Activated CD4-positive, alpha-beta memory T cell treated with anti-CD3 and anti-CD28 coated beads, Interleukin-2, amount 10 ng/mL, durations not matched to agents 7 days and 5 days (primary cell): ENCODE measurements around the gene CEMP1. TPM values are rescaled to one million over a fixed set of nuclear protein-coding genes. Genes with fewer than 3 reads are reported as not detected.
A peak's percentile ranks its signal among the peaks of the same experiment; 100 is the strongest.

Experiments used
- CTCF ChIA-PET: fragments of 350-600 bp; sonication (Branson Sonifier 250); formaldehyde crosslinking; loops from one replicate; lab custom pipeline; 2021; ENCODE audit warnings: antibody characterized with exemption, inconsistent platforms; lab: Charles Lee
- POLR2A ChIA-PET: fragments of 350-600 bp; sonication (Branson Sonifier 250); formaldehyde crosslinking; loops from one replicate; lab custom pipeline; 2021; ENCODE audit warnings: antibody characterized with exemption; lab: Charles Lee
- DNase-seq: peaks from one replicate; pipeline ENCODE4 v3.0.0-alpha.2; 2020
- H3K27ac Mint-ChIP-seq: one replicate; pipeline ENCODE4 v1.8.0; 2021; ENCODE audit warnings: mild to moderate bottlenecking, mixed read lengths
- H3K27me3 Mint-ChIP-seq: one replicate; pipeline ENCODE4 v1.8.0; 2021; ENCODE audit warnings: mixed read lengths
- H3K36me3 Mint-ChIP-seq: one replicate; pipeline ENCODE4 v1.8.0; 2021; ENCODE audit warnings: low read depth, mixed read lengths
- H3K4me1 Mint-ChIP-seq: one replicate; pipeline ENCODE4 v1.8.0; 2021; ENCODE audit warnings: mixed read lengths
- H3K4me3 Mint-ChIP-seq: one replicate; pipeline ENCODE4 v1.8.0; 2021; ENCODE audit warnings: mild to moderate bottlenecking, mixed read lengths
- H3K9me3 Mint-ChIP-seq: one replicate; pipeline ENCODE4 v1.8.0; 2021; ENCODE audit warnings: mixed read lengths
- total RNA-seq, 2 experiments: library from RNA; stranded (reverse); gene quantifications; one replicate each; pipeline ENCODE4 v1.2.3, GENCODE V29; 2021

The CEMP1 gene
- total RNA-seq, 2 experiments from 2014 or later = 0.23 TPM; not detected in 1

DNA sequence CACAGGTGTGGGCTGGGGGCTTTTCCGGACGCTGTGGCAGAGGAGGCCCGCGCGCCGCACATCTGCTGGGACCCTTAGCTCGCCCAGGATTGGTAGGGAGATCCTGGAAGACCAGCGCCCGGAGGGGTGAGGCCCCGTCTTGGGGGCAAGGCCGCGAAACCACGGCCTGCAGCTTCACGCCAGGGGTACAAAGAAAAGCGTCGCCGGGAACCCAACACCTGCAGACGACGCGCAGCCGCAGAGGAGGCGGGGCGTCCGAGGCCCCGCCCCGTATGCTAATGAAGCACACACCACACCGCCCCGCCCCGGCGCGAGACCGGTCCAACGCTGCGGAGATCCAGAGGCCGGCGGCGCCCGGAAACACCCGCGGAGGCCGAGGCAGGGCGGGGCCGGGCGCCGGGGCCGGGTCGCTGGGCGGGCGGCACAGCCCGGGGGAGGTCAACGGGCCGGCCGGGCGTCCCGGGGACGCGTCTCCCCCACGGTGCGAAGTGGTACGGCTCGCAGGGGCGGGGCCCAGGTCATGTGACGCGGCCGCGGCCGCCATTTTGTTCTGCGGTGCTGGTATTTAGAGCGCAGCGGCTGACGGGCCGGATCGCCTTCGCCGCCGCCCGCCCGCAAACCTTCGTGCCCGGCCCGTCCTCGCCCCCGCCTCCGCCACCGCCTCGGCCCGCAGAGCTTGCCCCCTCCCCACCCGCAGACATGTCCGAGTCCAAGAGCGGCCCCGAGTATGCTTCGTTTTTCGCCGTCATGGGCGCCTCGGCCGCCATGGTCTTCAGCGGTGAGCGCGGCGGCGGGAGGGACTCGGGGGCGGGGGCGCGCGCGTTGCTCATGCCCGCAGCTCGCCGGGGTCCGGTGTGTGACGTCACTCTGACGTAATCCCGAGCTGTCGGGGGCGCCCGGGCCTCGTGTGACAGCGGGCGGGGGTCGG, 17.5 kb downstream of the CEMP1 start, which contains the start of gene ATP6V0C:
Gene ATP6V0C, plus strand, starts transcription at position 548 of the 928 bp plus-strand sequence. Its CDS starts 152 bp downstream, at position 700.
- Mint-ChIP-seq H3K27ac (peak within 1 kb of the TSS; percentile 91), H3K9me3 (no peaks in the 10 kb centered on the region), H3K4me3 (peak within 1 kb of the TSS; percentile 89), H3K4me1 (peaks cover 50% of the 10 kb centered on the region), H3K27me3 (no peaks in the 10 kb centered on the region), H3K36me3 (peaks cover 7% of the 10 kb centered on the region)
- CTCF ChIA-PET = interaction anchor here (1.0 to 1.6 kb wide), 2 partner anchors 26 to 38 kb away, joined by 3 to 4 read pairs; partner anchors contain the start of gene TBC1D24
- DNase-seq = peak; percentile 92
- POLR2A ChIA-PET = interaction anchor here (0.6 to 3.5 kb wide), 17 partner anchors 11 to 314 kb away, joined by 3 to 46 read pairs (median 4); partner anchors contain the start of genes ABCA3, CCNF, CEMP1 and E4F1

DNA sequence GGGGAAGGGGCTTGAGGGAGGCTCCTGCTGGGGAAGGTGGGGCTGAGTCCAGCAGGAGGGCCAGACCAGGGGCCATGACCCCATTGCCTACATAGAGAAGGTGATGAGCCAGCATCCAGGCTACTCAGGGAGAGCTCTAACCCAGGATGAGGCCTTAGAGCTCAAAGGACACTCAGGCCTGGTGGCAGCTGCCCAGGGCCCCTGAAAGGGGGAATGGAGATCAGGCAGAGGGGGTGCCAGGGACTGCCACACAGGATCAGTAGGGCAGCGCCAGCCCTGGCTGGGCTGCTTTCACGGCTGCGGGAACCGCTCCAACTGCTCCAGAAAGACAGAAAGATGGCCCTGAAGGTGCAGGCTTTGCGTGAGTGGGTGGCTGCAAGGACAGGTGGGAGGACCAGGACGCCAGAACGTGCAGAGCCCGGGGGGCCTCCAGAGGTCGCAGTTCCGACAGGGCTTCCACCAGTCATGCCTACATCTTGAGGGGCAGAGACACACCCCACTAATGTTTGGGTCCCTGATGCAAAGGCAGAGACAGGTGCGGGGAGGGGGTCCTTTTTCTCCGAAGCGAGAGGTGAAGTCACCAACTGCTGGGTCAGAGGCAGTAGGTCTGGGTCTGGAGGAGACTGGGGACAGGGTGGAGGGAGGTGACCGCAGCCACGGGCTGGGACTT, 18.3 kb downstream of the CEMP1 start:
- CTCF ChIA-PET = interaction anchor here (1.0 to 1.6 kb wide), 2 partner anchors 25 to 38 kb away, joined by 3 to 4 read pairs; partner anchors contain the start of gene TBC1D24
- DNase-seq = no peak
- H3K27ac Mint-ChIP-seq = peak overlapping the region; percentile 83
- peaks cover 7% of the 10 kb centered on the region for H3K36me3 Mint-ChIP-seq
- peaks cover 46% of the 10 kb centered on the region for H3K4me1 Mint-ChIP-seq
- POLR2A ChIA-PET = interaction anchor here (0.6 to 3.5 kb wide), 7 partner anchors 12 to 313 kb away, joined by 3 to 46 read pairs (median 4); partner anchors contain the start of genes CEMP1, ECI1 and PDPK1
- no peaks in the 10 kb centered on the region for H3K27me3 Mint-ChIP-seq
- peak overlapping the region; percentile 89 for H3K4me3 Mint-ChIP-seq
- no peaks in the 10 kb centered on the region for H3K9me3 Mint-ChIP-seq

DNA sequence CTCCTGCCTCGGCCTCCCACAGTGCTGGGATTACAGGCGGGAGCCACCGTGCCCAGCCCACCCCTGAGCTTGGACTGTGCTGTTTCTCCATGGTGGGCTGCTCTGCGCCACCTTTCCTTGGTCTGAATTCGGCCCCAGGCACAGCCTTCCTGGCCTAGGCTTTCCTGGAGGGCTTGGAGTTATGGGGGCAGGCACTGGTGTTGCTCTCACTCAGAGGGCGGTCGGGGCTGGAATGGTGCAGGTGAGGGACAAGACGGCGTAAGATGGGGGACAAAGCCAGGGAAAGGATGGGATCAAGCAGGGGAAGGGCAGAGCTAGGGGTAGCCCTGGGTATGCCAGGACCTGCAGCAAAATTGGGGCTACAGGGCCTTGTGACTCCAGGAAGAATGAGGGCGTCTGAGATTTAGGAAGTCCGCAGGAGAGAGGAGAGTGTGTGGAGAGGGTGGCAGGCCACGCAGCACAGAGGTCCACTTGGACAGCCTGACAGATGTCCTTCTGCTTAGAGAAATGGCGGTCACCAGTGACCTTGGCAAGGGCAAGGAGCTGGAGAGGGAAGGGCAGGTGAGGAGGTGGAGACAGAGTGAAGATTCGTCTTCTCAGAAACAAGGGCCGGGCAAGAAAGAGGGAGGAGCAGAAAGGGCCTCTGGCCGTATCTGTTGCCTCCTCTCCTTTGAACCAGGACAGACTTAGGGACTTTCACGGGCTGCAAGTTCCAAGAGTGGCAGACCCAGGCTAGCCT, 19.0 kb downstream of the CEMP1 start:
- H3K36me3 Mint-ChIP-seq = peaks cover 7% of the 10 kb centered on the region
- ChIA-PET CTCF (interaction anchor here (0.5 to 1.6 kb wide), 2 partner anchors 23 to 37 kb away, joined by 3 read pairs; partner anchors contain the start of gene TBC1D24), POLR2A (interaction anchor here (2.3 kb wide), 1 partner anchor 261 kb away, joined by 7 read pairs; the partner anchor contains the start of gene ECI1)
- H3K9me3 Mint-ChIP-seq = no peaks in the 10 kb centered on the region
- peak overlapping the region; percentile 89 for H3K4me3 Mint-ChIP-seq
- no peak overlapping the region for H3K27ac Mint-ChIP-seq
- no peaks in the 10 kb centered on the region for H3K27me3 Mint-ChIP-seq
- peaks cover 41% of the 10 kb centered on the region for H3K4me1 Mint-ChIP-seq
- DNase-seq = no peak

DNA sequence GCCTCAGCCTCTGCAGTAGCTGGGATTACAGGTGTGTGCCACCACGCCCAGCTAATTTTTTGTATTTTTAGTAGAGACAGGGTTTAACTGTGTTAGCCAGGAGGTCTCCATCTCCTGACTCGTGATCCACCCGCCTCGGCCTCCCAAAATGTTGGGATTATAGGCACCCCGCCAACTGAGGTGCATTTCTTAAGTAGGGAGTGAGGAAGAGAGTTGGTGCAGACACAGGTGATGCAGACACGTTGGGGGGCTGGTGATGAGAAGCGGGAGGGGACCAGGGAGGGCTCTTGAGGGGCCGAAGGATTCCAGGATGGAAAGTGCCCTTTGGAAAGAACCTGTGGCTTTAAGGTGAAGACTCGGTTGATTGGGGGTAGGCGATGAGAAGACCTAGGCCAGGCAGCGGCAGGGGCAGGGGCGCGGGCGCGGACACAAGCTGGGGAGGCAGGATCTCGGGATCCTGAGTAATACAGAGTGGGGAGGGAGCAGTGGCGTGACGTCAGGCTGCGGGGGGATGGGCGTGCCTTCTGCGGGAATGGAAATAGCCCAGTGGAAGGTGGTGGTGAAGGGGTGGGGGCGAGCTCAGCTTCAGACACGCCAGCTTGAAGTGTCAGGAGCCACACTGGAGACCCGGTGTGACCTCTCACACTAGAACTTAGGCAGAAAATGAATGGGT, 19.9 kb downstream of the CEMP1 start:
- Mint-ChIP-seq H3K4me1 (peaks cover 32% of the 10 kb centered on the region), H3K27me3 (no peaks in the 10 kb centered on the region), H3K9me3 (no peaks in the 10 kb centered on the region), H3K36me3 (peaks cover 5% of the 10 kb centered on the region), H3K4me3 (no peak overlapping the region), H3K27ac (no peak overlapping the region)
- POLR2A ChIA-PET = no interaction called here
- CTCF ChIA-PET = interaction anchor here (0.5 kb wide), 1 partner anchor 22 kb away, joined by 3 read pairs; no protein-coding TSS in a partner anchor
- DNase-seq = no peak

DNA sequence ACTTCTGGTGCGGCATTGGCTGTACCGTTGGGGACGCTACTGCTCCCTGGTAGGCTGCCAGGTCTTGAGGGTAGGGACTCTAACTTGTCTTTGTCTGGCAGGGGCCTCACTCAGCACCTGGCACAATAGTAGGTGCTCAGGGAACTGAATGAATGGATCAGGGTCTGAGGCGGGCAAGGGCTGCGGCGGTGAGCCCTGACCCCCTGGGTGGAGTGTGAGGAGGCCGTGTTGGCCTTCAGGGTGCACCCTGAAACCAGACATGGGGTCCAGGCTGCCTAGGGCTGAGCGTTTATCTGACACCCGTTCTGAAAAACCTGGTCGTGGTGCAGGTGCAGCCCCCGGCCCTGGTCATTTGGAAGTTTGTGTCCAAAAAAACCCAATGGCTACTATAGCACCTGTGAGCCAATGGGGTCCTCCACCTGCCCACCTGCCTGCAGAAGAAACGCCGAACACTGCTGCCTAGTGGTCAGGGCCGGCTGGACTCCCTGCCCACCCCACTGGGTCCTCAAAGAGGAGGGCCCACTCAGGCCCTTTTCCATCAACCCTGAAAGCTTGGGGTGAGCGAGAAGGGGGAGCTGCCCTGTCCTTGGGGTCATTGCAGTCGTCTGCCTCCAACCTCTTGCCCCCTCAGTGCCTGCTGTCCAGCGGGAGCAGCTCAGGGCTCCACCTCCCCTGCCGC, 22.3 kb downstream of the CEMP1 start:
- DNase-seq = no peak
- peaks cover 14% of the 10 kb centered on the region for H3K4me1 Mint-ChIP-seq
- H3K9me3 Mint-ChIP-seq = no peaks in the 10 kb centered on the region
- no peaks in the 10 kb centered on the region for H3K27me3 Mint-ChIP-seq
- CTCF ChIA-PET = interaction anchor here (0.6 to 1.2 kb wide), 2 partner anchors 7 to 62 kb away, joined by 3 to 7 read pairs; no protein-coding TSS in a partner anchor
- no peak overlapping the region for H3K4me3 Mint-ChIP-seq
- no peaks in the 10 kb centered on the region for H3K36me3 Mint-ChIP-seq
- POLR2A ChIA-PET = no interaction called here
- no peak overlapping the region for H3K27ac Mint-ChIP-seq

DNA sequence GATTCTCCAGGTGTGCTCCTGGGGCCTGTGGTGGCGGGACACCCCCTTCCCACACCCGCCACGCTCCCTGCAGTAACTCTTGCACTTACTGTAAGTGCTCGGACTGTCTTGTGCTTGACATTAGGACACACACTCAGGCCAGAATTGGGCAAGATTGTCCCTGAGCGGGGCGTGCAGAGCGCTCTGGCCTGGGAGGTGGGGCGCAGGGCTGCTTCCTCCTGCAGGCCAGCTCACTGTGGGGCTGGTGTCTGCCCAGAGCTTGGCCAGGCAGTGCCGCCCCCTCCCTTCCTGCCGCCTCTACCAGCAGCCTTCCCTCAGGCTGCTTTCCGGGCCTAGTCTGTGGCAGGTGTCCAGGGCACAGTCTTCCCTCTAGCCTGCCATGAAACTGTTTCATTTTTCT, 23.5 kb downstream of the CEMP1 start:
- Mint-ChIP-seq H3K27me3 (no peaks in the 10 kb centered on the region), H3K27ac (no peak overlapping the region), H3K4me1 (peaks cover 6% of the 10 kb centered on the region), H3K36me3 (no peaks in the 10 kb centered on the region), H3K9me3 (no peaks in the 10 kb centered on the region), H3K4me3 (no peak overlapping the region)
- ChIA-PET POLR2A (interaction anchor here (1.0 kb wide), 1 partner anchor 23 kb away, joined by 3 read pairs; the partner anchor contains the start of gene CEMP1), CTCF (no interaction called here)
- DNase-seq = no peak

DNA sequence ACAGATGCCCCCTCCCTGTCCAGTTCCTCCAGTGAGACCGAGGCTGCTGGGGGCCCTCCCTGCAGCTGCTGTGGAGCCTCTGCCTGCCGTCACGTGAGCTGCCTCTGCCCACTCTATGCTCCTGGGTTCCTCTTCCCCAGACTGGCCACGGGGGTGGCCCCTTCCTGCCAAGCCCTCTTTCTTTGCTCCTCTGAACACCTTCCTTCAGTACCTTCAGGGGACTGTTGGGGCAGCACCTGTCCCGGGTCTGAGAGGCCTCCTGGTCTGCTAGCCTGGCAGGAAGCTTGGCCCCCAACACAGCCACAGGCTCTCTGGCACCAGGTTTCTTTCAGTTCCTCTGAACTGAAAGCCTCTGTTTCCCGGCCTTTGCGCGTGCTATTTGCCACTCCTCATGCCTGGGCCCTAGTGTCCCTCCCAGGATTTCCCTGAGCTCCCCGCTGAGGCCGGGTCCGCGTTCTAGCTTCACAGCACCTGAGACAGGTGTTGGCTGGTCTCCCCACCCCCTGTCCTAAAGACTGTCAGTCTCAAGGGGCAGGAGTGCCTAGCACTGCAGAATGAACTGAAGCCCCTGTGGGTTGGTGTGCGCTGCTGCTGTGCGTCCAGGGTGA, 24.1 kb downstream of the CEMP1 start:
- Mint-ChIP-seq H3K9me3 (no peaks in the 10 kb centered on the region), H3K27ac (no peak overlapping the region), H3K36me3 (no peaks in the 10 kb centered on the region), H3K4me1 (peaks cover 2% of the 10 kb centered on the region), H3K4me3 (no peak overlapping the region), H3K27me3 (no peaks in the 10 kb centered on the region)
- CTCF ChIA-PET = no interaction called here
- no peak for DNase-seq
- POLR2A ChIA-PET = interaction anchor here (1.0 kb wide), 1 partner anchor 24 kb away, joined by 3 read pairs; the partner anchor contains the start of gene CEMP1

DNA sequence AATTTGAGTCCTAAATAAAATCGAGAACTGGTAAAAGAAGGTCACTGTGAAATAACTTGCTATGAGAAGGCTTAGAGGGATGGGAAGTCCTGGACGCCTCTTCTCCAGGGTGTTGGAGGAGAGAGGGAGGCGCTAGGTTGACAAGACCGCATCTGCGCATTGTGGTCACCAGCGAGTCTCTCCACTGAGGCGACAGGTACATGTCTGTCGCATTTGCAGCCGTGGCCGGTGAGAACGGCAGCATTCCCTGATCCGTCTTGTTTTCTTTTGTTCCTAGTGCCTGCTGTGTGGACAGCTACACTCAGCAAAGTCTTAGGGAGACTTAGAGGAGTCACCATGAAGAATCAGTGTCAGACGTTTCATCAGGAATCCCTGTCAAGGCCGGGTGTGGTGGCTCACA, 25.5 kb downstream of the CEMP1 start:
- H3K27ac Mint-ChIP-seq = no peak overlapping the region
- H3K27me3 Mint-ChIP-seq = no peaks in the 10 kb centered on the region
- H3K9me3 Mint-ChIP-seq = no peaks in the 10 kb centered on the region
- H3K4me3 Mint-ChIP-seq = no peak overlapping the region
- H3K36me3 Mint-ChIP-seq = no peaks in the 10 kb centered on the region
- DNase-seq = no peak
- H3K4me1 Mint-ChIP-seq = no peaks in the 10 kb centered on the region
- POLR2A ChIA-PET = no interaction called here
- CTCF ChIA-PET = no interaction called here

DNA sequence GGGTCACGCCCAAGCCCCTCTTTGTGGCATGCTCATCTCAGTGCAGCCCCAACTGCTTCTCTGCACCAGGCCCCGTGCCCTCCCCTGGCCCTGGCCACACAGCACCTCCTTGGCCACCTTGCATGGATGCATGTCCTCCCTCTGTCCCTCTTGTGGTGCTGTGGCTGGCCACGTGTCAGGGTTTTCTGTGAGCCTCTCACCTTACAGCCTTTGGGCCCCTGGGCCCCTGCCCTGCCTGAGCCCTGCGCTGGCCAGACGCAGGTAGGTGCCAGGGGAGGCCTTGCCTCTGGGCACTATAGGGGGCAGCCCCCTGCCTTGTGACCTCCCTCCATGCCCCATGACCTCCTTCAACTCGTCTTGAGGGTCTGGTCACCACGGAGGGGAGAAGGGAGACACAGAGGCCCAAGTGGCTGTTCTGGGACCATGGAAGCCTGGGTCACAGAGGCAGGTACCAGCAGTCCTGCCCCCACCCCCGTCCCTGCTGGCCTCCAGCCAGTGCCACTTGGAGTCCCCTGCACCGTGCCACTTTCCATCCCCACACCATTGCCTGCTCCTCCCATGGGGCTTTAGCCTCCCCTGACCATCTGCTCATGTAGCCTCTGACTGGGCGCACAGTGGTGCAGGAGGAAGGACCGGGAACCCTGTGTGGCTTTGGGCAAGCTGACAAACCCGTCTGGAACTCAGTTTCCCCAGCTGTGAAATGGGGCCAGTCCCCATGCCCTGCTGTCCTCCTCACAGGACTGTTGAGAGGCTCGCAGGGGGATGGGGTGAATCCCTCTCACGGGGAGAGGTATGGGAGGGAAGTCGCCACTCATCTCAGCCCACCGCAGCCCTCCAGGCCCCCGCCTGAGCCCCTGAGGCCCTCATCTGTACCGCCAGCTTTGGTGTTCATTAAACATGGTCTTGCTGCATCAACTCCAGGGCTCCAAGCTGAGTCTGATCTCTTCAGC, 29.0 kb downstream of the CEMP1 start:
- DNase-seq = no peak
- peaks cover 2% of the 10 kb centered on the region for H3K36me3 Mint-ChIP-seq
- H3K27ac Mint-ChIP-seq = no peak overlapping the region
- no peaks in the 10 kb centered on the region for H3K9me3 Mint-ChIP-seq
- no peak overlapping the region for H3K4me3 Mint-ChIP-seq
- POLR2A ChIA-PET = interaction anchor here (0.8 to 1.9 kb wide), 5 partner anchors 11 to 72 kb away, joined by 3 to 8 read pairs (median 5); partner anchors contain the start of genes AMDHD2 and TEDC2
- H3K27me3 Mint-ChIP-seq = no peaks in the 10 kb centered on the region
- no peaks in the 10 kb centered on the region for H3K4me1 Mint-ChIP-seq
- CTCF ChIA-PET = interaction anchor here (0.7 to 2.5 kb wide), 12 partner anchors 8 to 308 kb away, joined by 3 to 12 read pairs (median 4); partner anchors contain the start of genes AMDHD2, CCNF, MLST8 and TBC1D24
